Activated CD4-positive, CD25-positive, alpha-beta regulatory T cell treated with anti-CD3 and anti-CD28 coated beads, Interleukin-2, amount 50 U/mL, for 24 hours (primary cell): ENCODE results near the gene ANXA10.
"Not testable (repeated sequence)": the region's sequence is repeated elsewhere in the genome, so short reads cannot be mapped to it uniquely, and the experiment has no call there.

Experiments
- ATAC-seq, 2 donors: fragments of 150-1000 bp; cut with Tn5 transposase; one replicate each; pipeline ENCODE4 v1.10.0; 2021; ENCODE audit warnings: mild to moderate bottlenecking in 1 of 2, moderate library complexity in 1 of 2

The ANXA10 gene

GRCh38 chr4:168164045-168164444, 71.7 kb downstream of the ANXA10 start:
- ATAC-seq = no peak

- ATAC-seq = no peak
These were observed 72.7 kb downstream of the ANXA10 start for GRCh38 chr4:168164915-168165548.

GRCh38 chr4:168167714-168168284, 75.5 kb downstream of the ANXA10 start:
- ATAC-seq = no peak

- ATAC-seq = no peak
These were observed 82.0 kb downstream of the ANXA10 start for GRCh38 chr4:168174308-168174707.

GRCh38 chr4:168177546-168178149, 85.3 kb downstream of the ANXA10 start:
- no peak for ATAC-seq

GRCh38 chr4:168183717-168184571, 91.6 kb downstream of the ANXA10 start:
- no peak for ATAC-seq

- no peak for ATAC-seq
These were observed 96.4 kb downstream of the ANXA10 start for GRCh38 chr4:168188754-168189153.

GRCh38 chr4:168197926-168198325, 105.6 kb downstream of the ANXA10 start:
- ATAC-seq = no peak

- ATAC-seq = peak; percentile 13 to 55
These were observed 107.1 kb downstream of the ANXA10 start for GRCh38 chr4:168199260-168199957.

- no peak for ATAC-seq
These were observed 108.3 kb downstream of the ANXA10 start for GRCh38 chr4:168200685-168201084.

GRCh38 chr4:168203233-168203911, 111.0 kb downstream of the ANXA10 start:
- ATAC-seq = no peak

- ATAC-seq = no peak
These were observed 116.7 kb downstream of the ANXA10 start for GRCh38 chr4:168208957-168209614.

GRCh38 chr4:168212656-168213055, 120.3 kb downstream of the ANXA10 start:
- ATAC-seq = no peak

GRCh38 chr4:168213511-168213910, 121.2 kb downstream of the ANXA10 start:
- ATAC-seq = not testable (repeated sequence)

GRCh38 chr4:168218645-168219044, 126.3 kb downstream of the ANXA10 start:
- no peak for ATAC-seq

- no peak for ATAC-seq
These were observed 128.6 kb downstream of the ANXA10 start for GRCh38 chr4:168220893-168221292.

- no peak for ATAC-seq
These were observed 129.0 kb downstream of the ANXA10 start for GRCh38 chr4:168221301-168221700.
